Osteocyte (in vitro differentiated cells): ENCODE measurements around the gene C1QA. TPM values are rescaled to one million over a fixed set of nuclear protein-coding genes. Genes with fewer than 3 reads are reported as not detected.

ENCODE experiments used
- DNase-seq: peaks from one replicate; pipeline ENCODE4 v3.0.0; 2021; ENCODE audit warnings: mixed read lengths; ENCODE audit not compliant: unreplicated experiment; ENCODE audit errors: extremely low spot score
- H3K27ac Mint-ChIP-seq: one replicate; pipeline ENCODE4 v1.8.0; 2021; ENCODE audit warnings: mild to moderate bottlenecking, mixed read lengths; ENCODE audit not compliant: unreplicated experiment
- H3K27me3 Mint-ChIP-seq: one replicate; pipeline ENCODE4 v1.8.0; 2021; ENCODE audit warnings: mixed read lengths; ENCODE audit not compliant: unreplicated experiment
- H3K36me3 Mint-ChIP-seq: one replicate; pipeline ENCODE4 v1.8.0; 2021; ENCODE audit warnings: mixed read lengths; ENCODE audit not compliant: unreplicated experiment
- H3K4me1 Mint-ChIP-seq: one replicate; pipeline ENCODE4 v1.8.0; 2021; ENCODE audit warnings: mixed read lengths; ENCODE audit not compliant: unreplicated experiment
- H3K4me3 Mint-ChIP-seq: one replicate; pipeline ENCODE4 v1.8.0; 2021; ENCODE audit warnings: mild to moderate bottlenecking, moderate library complexity, mixed read lengths; ENCODE audit not compliant: unreplicated experiment
- H3K9me3 Mint-ChIP-seq: one replicate; pipeline ENCODE4 v1.8.0; 2021; ENCODE audit warnings: mixed read lengths; ENCODE audit not compliant: unreplicated experiment
- total RNA-seq: library from RNA; stranded (reverse); gene quantifications from 2 replicates; pipeline ENCODE4 v1.2.1, GENCODE V29; 2021
- TF ChIP-seq, protein P1 (sequence below): fragments of 200-600 bp; sonication (generic); IDR thresholded peaks from 2 replicates; pipeline ENCODE4 v1.5.0; 2021; ENCODE audit warnings: antibody characterized with exemption, mild to moderate bottlenecking, moderate library complexity

Gene C1QA
- total RNA-seq, 1 donor from 2014 or later = not detected

DNA sequence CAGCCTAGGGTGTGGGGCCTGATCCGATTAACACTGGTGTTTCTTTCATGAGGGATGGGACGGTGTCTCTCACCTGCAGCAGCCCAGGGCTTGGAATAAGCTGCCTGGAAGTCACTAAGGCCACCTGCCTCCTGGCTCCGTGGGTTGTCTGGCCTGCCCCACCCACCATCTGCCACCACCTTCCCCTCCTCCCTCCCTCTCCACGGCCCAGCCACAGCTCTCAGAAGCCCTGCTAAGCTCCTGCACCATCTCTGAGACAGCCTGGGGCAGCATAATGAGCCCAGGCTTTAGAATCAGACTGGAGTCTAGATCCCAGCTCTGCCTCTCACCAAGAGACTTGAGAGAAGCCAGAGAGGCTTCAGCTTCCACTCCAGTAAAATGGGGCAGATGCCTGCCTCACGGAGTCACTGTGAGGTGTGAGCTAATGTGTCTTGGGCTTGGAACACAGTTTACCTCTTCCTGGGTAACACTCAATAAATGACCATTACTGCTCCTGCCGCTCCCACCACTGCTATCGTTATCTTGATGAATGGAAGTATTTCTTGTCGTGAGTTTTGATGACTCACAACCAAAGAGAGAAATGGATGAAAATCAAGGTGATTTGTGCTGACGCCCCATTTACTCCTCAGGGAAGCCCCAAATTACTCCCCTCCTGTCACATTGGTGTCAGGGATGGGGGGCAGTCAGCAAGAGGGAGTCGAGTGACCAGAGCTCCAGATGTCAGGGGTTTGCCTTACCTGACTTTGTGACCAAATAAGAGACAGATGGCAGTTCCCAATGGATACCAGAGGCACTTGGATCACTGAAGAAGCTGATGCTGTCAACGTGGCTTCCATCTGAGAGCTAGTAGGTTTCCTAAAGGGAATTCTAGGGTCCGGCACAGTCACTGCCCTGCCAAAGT is 23.5 kb upstream of the C1QA start:
- no peak for DNase-seq
- Mint-ChIP-seq H3K4me3 (no peak overlapping the region), H3K36me3 (no peaks in the 10 kb centered on the region), H3K9me3 (no peaks in the 10 kb centered on the region), H3K4me1 (no peaks in the 10 kb centered on the region), H3K27ac (no peak overlapping the region), H3K27me3 (peaks cover 48% of the 10 kb centered on the region)
- TF ChIP-seq, protein P1, sequence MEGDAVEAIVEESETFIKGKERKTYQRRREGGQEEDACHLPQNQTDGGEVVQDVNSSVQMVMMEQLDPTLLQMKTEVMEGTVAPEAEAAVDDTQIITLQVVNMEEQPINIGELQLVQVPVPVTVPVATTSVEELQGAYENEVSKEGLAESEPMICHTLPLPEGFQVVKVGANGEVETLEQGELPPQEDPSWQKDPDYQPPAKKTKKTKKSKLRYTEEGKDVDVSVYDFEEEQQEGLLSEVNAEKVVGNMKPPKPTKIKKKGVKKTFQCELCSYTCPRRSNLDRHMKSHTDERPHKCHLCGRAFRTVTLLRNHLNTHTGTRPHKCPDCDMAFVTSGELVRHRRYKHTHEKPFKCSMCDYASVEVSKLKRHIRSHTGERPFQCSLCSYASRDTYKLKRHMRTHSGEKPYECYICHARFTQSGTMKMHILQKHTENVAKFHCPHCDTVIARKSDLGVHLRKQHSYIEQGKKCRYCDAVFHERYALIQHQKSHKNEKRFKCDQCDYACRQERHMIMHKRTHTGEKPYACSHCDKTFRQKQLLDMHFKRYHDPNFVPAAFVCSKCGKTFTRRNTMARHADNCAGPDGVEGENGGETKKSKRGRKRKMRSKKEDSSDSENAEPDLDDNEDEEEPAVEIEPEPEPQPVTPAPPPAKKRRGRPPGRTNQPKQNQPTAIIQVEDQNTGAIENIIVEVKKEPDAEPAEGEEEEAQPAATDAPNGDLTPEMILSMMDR = no peak

DNA sequence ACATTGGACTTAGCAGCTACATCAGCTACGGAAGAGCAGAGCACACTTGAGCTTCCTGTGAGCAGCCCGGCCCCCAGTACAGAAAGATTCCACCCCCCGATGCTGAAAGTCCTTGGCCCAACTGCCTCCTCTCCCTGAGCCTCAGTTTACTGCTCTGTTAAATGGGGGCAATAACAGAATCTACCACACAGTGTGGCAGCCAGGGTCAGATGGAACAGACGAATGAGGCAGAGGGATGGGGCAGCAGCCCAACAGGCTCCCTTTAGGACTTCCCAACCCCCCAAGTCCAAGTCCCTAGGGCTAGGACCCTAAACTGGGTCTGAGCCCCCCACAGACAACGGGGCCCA is 22.9 kb upstream of the C1QA start:
- H3K9me3 Mint-ChIP-seq = no peaks in the 10 kb centered on the region
- H3K36me3 Mint-ChIP-seq = no peaks in the 10 kb centered on the region
- H3K27me3 Mint-ChIP-seq = peaks cover 47% of the 10 kb centered on the region
- no peaks in the 10 kb centered on the region for H3K4me1 Mint-ChIP-seq
- no peak overlapping the region for H3K4me3 Mint-ChIP-seq
- H3K27ac Mint-ChIP-seq = no peak overlapping the region
- TF ChIP-seq, protein P1 = no peak
- no peak for DNase-seq

DNA sequence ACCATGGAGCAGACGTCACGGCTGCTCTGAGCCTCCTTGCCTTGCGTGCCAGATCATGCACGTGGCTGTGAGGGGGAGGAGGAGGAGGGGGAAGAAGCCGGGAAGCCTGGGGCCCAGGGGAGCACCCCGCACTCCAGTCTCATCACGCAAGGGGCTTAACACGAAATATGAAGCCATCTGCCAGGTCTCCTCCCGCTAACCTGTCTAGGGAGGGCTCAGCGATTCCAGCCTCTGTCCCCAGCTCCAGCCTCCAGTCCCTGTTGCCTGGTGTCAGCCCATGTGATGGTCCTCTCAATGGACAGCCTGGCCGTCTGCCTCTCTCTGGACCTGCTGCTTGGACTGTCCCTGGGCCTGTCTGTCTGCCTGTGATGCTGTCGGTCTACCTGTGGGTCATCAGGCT is 22.5 kb upstream of the C1QA start:
- no peaks in the 10 kb centered on the region for H3K4me1 Mint-ChIP-seq
- no peaks in the 10 kb centered on the region for H3K9me3 Mint-ChIP-seq
- TF ChIP-seq, protein P1 = no peak
- no peak for DNase-seq
- no peaks in the 10 kb centered on the region for H3K36me3 Mint-ChIP-seq
- no peak overlapping the region for H3K27ac Mint-ChIP-seq
- H3K4me3 Mint-ChIP-seq = no peak overlapping the region
- H3K27me3 Mint-ChIP-seq = peaks cover 47% of the 10 kb centered on the region

DNA sequence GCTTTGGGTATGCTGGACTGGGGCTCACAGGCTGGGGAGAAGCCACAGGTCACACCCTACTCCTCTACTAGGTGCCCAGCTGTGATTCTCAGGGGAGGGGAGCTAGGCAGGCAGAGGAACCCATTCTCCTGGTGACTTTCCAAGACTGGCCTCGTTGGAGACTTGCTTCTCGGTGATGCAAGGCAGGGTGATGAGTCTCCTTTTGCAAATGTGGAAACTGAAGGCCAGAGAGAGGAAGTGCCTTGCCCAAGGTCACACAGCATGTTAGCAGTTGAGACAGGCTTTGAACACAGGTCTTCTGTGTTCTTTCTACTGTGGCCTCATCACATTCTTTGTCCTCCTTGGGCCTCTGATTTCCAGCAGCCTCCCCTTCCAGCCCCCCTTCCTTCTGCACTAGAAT is 20.5 kb upstream of the C1QA start:
- Mint-ChIP-seq H3K4me1 (no peaks in the 10 kb centered on the region), H3K27me3 (peaks cover 48% of the 10 kb centered on the region)
- DNase-seq = no peak

DNA sequence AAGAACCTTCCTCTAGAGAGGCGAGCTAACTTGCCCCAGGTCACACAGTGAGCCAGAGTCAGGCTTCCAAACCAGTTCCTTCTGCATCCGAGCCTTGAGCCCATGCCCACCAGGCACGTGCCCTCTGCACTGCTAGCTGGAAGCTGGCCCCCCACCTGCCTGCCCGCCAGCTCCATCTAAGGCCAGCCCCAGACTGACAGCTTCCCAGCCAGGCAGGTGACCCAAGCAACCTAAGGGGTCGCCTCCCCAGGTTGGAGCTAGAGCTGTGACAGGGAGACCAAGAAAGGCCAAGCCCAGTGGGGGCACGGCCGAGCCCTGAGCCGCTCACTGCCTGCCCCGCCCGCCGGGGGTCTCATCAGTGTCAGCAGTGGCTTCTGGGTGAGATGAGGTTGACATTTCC is 19.9 kb upstream of the C1QA start:
- peaks cover 45% of the 10 kb centered on the region for H3K27me3 Mint-ChIP-seq
- no peak overlapping the region for H3K4me3 Mint-ChIP-seq
- no peaks in the 10 kb centered on the region for H3K36me3 Mint-ChIP-seq

More for the DNA sequence above, 20.5 kb upstream of the C1QA start:
- Mint-ChIP-seq H3K9me3 (no peaks in the 10 kb centered on the region), H3K36me3 (no peaks in the 10 kb centered on the region), H3K4me3 (no peak overlapping the region), H3K27ac (no peak overlapping the region)
- TF ChIP-seq, protein P1 = no peak

More for the DNA sequence above, 19.9 kb upstream of the C1QA start:
- TF ChIP-seq, protein P1 = no peak
- Mint-ChIP-seq H3K4me1 (no peaks in the 10 kb centered on the region), H3K9me3 (no peaks in the 10 kb centered on the region), H3K27ac (no peak overlapping the region)
- no peak for DNase-seq
